Nucleus accumbens (tissue), 56 donors: Measurements from ENCODE around the gene SUSD4.

ENCODE experiments used
- DNase-seq, 56 donors: peaks; one replicate each; lab custom pipeline; 2025; lab: John Stamatoyannopoulos, UW

The SUSD4 gene

DNA sequence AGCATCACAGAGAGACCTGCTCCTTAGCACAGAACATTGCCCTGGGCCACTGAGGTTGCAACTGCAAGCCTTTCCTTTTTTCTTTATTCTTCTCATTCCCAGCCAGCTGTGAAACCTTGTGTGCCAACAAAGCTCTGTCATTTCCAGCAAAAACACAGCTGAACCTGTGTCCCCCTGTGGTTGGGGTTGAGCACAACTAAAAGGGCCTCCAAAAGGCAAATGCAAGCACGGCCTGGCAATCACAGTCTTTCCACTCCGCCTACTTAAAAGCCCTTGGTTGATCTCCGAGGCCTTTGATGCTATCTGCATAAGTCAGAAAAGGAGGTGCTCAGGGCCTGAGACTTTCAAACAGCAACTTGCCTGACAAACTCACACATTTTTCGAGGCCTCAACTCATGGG, 32.7 kb downstream of the SUSD4 start:
- DNase-seq = no peak

- no peak for DNase-seq
Observed at GRCh38 chr1:223330466-223330865, 33.5 kb downstream of the SUSD4 start.

- DNase-seq = no peak
Observed at GRCh38 chr1:223329664-223330415, 34.1 kb downstream of the SUSD4 start.

DNA sequence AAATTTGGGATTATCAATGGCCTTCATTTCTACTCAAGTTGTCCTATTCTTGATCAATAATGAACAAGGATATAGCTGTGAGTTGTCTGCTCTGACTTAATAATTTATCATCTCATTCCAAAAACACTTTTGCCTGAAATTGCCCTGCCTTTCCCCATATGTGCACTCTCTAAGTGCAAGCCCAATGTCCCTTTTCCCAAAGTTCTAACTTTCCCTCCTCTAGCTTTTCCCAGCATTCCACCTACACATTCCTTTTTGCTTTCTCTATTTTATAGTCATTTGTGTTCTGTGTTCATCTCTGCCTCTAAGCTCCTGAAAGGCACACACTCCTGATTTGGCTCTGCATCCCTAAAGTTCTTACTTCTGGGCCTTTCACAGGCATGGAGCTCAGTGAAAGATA, 34.7 kb downstream of the SUSD4 start:
- no peak for DNase-seq

DNA sequence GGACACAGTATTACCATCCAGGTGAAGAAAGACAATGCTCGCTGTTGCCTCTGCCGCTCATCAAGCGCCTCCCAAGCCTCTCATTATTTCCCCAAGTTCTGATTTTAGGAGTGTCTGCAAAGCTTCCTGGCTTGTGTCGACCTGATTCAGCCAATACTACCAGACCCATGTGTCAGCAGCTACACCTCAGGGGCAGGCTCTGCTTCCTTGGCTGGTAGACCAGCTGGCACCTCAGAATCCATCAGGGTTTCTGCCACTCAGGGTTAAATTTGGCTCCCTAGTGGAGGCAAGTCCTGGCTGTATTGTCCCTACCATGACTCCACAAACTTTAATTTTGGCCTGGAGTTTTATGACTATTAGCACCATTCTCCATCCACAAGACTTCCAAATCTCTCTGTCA, 35.4 kb downstream of the SUSD4 start:
- DNase-seq = no peak

DNA sequence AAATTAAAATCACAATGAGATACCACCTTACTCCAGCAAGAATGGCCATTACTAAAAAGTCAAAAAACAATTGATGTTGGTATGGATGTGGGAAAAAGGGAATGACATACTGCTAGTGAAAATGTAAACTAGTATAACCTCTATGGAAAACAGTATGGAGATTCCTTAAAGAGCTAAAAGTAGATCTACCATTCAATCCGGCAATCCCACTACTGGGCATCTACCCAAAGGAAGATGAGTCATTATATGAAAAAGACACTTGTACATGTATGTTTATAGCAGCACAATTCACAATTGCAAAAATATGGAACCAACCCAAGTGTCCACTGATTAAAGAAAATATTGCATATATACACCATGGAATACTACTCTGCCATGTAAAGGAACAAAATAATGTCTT, 37.2 kb downstream of the SUSD4 start:
- DNase-seq = no peak

- no peak for DNase-seq
Observed at GRCh38 chr1:223323491-223324484, 40.2 kb downstream of the SUSD4 start.

DNA sequence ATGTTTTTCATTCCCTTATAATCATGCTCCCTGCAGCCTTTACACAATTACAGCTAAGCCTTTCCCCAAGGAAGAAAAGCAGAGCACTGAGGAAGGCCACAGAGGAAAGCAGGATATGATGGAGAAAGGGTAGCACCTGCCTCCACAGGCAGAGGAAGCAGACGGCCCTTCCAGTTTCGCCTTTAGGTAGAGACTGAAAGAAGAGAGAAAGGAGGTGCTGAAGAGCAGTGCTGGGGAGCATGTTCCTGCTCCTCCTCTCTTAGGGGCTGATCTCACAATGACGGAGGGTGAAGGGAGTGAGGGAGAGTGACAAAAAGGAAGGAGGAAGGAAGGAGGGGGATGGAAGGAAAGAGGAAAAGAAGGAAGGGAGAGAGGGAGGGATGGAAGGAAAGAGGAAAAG, 41.1 kb downstream of the SUSD4 start:
- DNase-seq = no peak

- DNase-seq = no peak
Observed at GRCh38 chr1:223320959-223321358, 43.0 kb downstream of the SUSD4 start.

- peak in 14 of 56 donors; percentile 1 to 65 (median 26) for DNase-seq
Observed at GRCh38 chr1:223319905-223320580, 43.9 kb downstream of the SUSD4 start.

GRCh38 chr1:223319398-223319797, 44.6 kb downstream of the SUSD4 start:
- DNase-seq = no peak

DNA sequence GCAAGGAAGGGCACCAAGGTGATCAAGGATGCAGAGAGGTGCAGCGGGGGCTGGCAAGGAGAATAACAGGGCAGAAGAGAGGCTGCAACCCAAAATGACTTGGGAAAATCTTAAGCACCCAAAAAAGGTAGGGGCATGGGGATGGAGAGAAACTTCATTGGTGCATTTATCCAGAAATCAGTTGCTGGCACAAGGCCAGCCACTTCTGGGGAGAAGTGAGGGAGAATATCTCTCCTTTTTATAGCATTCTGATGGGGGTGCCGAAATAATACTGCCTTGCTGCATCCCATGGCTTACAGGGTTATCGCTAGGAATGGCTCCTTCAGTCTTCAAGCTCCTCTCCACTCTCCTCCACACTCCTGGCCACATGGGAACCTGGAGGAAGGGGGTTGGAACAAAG, 47.9 kb downstream of the SUSD4 start:
- no peak for DNase-seq

GRCh38 chr1:223315665-223316064, 48.3 kb downstream of the SUSD4 start:
- no peak for DNase-seq

DNA sequence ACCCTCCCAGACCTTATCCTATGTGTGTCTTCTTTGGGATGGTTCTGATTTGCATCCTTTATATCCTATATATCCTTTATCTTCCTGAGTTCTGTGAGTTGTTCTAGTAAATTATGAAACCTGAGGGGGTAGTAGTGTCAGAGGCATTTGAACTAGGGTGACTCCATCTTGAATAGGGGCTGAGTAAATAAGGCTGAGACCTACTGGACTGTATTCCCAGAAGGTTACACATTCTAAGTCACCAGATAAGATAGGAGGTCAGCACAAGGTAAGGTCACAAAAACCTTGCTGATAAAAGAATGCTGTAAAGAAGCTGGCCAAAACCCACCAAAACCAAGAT, 50.6 kb downstream of the SUSD4 start:
- DNase-seq = no peak

GRCh38 chr1:223312705-223313414, 51.1 kb downstream of the SUSD4 start:
- no peak for DNase-seq

DNA sequence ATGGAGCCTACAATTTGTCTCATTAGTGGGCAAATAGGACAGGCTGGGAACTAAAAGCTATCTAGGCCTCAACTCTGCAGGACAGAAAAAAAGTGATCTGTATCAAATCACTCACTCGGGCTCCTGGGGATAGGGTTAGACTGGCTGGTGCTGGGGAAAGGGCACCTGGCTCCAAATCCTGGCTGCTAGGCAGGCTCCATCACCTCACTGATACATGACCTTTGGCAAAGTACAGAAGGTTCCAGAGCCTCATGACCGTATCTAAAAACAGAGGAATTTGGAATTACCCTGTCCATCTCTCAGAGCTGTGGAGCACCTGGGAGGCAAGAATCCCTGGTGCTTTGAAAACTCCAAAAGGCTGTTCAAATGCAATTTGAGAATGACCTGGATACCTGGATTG, 51.7 kb downstream of the SUSD4 start:
- DNase-seq = no peak

- no peak for DNase-seq
Observed at GRCh38 chr1:223311826-223312225, 52.1 kb downstream of the SUSD4 start.

DNA sequence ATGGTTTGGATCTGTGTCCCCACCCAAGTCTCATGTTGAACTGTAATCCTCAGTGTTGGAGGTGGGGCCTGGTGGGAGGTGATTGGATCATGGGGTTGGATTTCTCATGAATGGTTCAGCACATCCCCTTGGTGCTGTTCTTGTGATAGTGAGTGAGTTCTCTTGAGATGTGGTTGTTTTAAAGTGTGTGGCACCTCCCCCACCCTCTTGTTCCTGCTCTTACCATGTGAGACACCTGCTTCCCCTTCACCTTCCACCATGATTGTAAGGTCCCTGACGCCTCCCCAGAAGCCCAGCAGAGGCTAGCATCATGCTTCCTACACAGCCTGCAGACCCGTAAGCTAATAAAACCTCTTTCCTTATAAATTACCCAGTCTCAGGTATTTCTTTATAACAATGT, 55.8 kb downstream of the SUSD4 start:
- DNase-seq = no peak

GRCh38 chr1:223307544-223307943, 56.4 kb downstream of the SUSD4 start:
- DNase-seq = no peak

- DNase-seq = no peak
Observed at GRCh38 chr1:223304931-223305330, 59.0 kb downstream of the SUSD4 start.

GRCh38 chr1:223301371-223301770, 62.6 kb downstream of the SUSD4 start:
- no peak for DNase-seq
